Stimulated activated CD8-positive, alpha-beta memory T cell treated with anti-CD3 and anti-CD28 coated beads, Interleukin-15, amount 100 ng/mL, for 48 hours (primary cell): ENCODE data around the gene ZCWPW1.
A peak's percentile ranks its signal among the peaks of the same experiment; 100 is the strongest.
"Not testable (repeated sequence)": the region's sequence is repeated elsewhere in the genome, so short reads cannot be mapped to it uniquely, and the experiment has no call there.

Experiments used
- DNase-seq, 2 donors: peaks; one replicate each; pipeline ENCODE4 v3.0.0-alpha.2; 2020; ENCODE audit warnings: low read depth in 2 of 2

ZCWPW1 gene

DNA sequence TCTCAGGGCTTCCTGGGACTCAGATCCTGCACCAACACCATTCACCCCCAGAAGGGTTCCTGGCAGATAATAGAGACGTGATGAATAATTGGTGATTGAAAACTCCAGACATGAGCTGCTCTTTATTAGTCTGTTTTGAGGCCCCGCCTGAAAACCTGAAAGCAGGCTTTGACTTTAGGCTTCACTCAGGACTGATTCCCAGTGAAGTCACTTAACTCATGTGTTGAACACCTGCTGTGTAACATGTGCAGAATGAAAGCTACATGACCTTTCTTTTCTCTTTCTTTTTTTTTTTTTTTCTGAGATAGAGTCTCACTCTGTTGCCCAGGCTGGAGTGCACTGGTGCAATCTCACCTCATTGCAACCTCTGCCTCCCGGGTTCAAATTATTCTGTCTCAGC is 26.7 kb upstream of the ZCWPW1 start:
- no peak for DNase-seq

DNA sequence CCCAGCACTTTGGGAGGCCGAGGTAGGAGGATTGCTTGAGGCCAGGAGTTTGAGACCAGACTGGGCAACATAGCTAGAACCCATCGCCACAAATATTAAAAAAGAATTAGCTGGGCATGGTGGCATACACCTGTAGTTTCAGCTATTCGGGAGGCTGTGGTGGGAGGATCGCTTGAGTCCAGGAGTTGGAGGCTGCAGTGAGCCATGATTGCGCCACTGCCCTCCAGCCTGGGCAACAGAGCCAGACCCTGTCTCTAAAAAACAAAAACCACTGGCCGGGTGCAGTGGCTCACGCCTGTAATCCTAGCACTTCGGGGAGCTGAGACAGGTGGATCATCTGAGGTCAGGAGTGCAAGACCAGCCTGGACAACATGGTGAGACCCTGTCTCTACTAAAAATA is 25.4 kb upstream of the ZCWPW1 start:
- DNase-seq: not testable (repeated sequence)

DNA sequence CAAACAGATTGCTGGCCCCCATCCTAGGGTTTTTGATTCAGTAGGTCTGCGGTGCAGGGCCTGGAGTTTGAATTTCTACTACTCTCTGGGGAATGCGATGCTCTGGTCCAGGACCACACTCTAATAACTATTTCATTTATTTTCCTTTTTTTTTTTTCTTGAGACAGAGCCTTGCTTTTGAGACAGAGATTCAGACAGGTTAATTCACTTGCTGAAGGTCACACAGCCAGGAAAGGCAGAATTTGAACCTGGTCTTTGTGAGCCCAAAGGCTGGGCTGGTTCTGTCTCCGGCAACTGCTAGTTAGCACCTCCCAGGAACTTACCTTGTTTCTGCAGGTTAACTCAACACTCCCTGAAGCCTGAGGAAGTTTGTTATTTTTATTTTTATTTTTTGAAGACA is 24.0 kb upstream of the ZCWPW1 start:
- DNase-seq: no peak

DNA sequence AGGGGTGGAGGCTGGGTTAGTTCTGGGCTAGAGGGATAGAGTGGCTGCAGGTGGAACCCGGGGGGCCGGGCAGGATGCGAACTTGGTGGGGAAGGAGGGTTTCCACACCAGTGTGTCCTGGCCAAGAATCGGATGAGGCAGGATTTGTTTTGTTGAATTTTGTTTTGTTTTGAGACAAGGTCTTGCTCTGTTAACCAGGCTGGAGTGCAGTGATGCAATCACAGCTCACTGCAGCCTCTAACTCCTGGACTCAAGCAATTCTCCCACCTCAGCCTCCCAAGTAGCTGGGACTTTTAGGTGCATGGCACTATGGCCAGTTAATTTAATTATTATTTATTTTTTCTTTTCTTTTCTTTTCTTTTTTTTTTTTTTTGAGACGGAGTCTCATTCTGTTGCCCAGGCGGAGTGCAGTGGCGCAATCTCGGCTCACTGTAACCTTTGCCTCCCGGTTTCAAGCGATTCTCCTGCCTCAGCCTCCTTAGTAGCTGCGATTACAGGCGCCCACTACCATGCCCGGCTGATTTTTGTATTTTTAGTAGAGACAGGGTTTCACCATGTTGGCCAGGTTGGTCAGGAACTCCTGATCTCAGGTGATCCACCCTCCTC is 20.8 kb upstream of the ZCWPW1 start:
- no peak for DNase-seq

DNA sequence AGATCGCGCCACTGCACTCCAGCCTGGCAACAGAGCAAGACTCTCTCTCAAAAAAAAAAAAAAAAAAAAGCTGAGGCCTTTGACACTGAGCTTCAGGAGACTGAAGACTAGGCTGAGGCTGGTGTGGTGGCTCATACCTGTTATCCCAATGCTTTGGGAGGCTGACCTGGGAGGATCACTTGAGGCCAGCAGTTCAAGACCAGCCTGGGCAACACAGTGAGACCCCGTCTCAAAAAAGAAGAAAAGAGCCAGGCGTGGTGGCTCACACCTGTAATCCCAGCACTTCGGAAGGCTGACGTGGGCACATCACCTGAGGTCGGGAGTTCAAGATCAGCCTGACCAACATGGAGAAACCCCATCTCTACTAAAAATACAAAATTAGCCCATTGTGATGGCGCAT is 18.9 kb upstream of the ZCWPW1 start:
- DNase-seq: not testable (repeated sequence)

DNA sequence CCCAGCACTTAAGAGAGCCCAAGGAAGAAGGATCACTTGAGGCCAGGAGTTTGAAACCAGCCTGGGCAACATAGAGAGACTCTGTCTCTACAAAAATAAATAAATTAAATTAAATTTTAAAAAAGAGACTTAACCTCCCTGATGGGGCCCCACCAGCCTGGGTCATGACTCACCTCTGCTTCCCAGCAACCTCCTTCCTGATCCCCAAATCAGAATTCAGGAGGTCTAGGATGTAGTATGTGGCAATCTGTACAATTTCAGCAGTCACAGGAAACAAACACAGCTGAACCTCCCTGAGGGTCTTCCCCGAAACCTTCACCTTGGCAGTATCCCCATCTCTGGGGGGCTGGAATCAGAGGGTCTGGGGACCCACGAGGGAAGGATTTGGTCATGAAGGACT is 17.5 kb upstream of the ZCWPW1 start:
- DNase-seq: no peak

DNA sequence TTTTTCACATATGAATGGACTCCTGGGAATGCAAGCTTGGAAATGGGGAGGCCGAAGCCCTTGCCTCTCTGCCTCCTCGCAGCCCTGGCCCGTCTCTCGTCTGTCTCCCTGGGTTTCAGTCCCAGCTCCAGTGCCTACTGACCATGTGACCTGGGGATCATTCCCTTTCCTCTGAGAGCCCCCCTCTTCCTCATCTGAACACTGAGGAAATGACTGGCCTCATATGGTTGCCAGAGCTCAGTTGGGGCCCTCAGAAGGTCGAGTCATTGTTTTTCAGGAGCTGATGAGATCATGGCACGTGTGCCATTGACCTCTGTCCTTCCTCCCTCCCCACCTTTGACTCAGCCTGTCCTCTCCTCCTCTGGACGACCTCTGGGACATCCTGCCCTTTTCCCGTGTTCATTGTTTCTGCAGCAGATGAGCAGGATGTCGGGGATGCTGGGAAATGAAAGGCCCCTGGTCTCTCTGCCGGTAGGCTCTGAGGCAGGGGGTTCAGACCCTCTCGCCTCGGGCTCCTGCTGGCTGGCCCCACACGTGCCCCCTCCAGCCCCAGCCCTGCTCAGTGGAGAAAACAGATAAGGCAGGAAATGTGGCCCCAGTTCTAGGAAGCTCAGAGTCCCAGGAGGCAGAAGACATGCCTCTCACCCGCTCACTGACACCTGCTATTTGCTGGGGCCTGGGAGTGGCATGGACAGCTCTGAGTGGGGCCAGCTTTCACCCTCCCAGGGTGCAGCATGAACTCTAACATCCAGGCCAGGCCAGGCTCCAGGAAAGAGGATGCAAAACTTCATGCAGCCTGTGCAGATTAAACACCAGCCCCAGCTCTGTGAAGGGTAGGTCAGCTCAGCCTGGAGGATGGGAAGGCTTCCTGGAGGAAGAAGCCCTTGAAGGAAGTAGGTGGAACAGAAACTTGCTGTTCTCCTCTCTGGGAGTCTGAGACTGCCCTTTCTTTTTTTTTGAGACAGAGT is 16.1 kb upstream of the ZCWPW1 start:
- no peak for DNase-seq

DNA sequence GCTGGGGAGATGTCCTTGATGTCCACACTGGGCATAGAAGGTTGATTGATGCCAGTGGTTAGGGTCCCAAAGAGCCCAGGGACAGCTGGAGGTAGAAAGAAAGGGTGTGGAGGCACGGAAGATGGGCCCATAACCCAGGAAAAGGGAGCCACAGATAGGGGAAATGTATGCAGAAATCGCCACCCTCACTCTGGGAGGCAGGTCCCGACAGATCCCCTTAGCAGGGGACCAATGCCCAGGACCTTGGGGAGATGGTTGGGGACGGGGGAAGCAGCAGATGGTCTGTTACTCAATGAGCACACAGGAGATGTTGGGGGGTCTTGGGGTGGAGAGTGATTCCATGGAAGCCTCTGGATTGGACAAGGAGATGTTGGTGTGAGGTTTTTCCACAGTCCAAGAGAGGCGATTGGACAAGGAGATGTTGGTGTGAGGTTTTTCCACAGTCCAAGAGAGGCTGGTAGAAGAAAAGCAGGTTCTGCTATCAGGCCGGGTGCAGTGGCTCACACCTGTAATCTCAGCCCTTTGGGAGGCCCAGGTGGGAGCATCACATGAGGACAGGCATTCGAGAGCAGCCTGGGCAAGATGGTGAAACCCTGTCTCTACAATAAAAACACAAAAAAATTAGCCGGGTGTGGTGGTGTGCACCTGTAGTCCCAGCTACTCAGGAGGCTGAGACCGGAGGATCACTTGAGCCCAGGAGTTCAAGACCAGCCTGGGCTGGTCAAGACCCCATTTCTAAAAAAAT is 14.8 kb upstream of the ZCWPW1 start:
- no peak for DNase-seq

DNA sequence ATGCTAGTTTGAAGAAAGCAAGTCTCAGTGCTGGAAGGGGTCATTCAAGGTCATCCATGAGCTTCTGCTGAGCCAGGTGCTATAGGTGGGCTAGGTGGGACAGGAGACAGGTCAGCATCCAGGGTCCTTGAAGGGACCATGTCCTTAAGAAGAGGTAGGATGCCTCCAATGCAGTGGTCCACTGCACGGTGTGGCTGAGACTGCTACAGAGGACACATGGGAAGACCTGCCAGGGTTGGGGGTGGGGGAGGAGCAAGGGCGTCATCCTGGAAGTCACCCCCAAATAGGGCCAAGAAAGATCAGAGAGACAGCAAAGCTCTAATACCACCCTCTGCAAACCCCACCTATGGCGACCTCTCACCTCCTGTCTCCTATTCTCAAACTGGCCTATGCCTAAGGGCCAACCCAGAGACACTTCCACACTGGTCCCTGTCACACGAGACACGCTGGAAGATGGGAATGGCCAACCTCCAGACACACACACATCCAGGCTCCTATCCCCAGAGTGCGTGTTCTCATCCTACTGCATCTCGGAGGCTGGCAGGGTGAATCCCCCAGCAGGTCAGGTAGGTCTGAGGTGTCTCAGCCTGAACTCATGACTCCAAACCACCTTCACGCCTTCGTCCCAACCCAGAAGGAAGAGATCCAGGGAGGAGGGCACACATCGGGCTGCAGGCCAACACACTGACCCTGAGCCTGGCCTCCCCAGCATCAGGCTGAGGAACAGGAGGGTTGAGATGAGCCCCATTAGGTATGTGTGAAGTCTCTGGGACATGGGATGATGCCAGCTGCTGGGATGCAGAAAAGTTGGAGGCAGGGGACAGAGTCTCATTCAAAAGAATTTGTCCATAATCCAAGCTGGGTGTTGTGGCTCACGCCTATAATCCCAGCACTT is 13.4 kb upstream of the ZCWPW1 start:
- no peak for DNase-seq

DNA sequence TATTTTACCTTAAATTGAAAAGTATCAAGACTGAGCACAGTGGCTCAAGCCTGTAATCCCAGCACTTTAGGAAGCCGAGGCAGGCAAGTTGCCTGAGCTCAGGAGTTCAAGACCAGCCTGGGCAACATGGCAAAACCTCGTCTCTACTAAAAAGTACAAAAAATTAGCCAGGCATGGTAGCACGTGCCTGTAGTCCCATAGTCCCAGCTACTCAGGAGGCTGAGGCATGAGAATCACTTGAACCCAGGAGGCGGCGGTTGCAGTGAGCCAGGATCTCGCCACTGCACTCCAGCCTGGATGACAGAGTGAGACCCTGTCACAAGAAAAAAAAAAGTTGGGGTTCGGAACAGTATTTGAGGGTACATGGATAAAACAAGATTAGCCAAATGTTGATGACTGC is 10.7 kb upstream of the ZCWPW1 start:
- DNase-seq: not testable (repeated sequence)

DNA sequence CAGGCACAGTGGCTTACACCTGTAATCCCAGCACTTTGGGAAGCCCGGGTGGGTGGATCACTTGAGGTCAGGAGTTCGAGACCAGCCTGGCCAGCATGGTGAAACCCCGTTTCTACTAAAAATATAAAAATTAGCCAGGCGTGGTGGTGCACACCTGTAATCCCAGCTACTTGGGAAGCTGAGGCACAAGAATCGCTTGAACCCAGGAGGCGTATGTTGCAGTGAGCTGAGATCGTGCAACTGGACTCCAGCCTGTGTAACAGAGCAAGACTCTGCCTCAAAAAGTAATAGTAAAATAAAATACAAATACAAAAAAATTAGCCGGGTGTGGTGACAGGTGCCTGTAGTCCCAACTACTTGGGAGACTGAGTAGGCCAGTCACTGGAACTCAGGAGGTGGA is 10.2 kb upstream of the ZCWPW1 start:
- DNase-seq: not testable (repeated sequence)

DNA sequence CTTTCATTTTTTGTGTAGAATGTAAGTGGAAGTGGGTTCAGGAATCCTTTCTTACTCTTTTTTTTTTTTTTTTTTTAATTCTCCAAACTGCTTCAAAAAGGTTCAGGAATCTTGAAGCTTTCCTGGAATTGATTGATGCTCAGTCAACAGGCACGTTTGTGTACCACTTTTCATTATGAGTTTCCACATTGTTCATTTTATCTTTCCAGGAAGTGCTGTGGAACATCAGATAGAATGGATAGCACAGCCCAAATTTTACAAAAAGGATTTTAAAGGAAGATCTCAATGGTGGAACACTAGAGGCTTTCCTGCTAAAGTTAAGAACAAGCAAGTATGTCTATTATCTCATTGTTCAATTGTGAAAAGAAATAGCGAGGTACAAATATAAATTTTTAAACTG is 9.7 kb upstream of the ZCWPW1 start:
- no peak for DNase-seq

DNA sequence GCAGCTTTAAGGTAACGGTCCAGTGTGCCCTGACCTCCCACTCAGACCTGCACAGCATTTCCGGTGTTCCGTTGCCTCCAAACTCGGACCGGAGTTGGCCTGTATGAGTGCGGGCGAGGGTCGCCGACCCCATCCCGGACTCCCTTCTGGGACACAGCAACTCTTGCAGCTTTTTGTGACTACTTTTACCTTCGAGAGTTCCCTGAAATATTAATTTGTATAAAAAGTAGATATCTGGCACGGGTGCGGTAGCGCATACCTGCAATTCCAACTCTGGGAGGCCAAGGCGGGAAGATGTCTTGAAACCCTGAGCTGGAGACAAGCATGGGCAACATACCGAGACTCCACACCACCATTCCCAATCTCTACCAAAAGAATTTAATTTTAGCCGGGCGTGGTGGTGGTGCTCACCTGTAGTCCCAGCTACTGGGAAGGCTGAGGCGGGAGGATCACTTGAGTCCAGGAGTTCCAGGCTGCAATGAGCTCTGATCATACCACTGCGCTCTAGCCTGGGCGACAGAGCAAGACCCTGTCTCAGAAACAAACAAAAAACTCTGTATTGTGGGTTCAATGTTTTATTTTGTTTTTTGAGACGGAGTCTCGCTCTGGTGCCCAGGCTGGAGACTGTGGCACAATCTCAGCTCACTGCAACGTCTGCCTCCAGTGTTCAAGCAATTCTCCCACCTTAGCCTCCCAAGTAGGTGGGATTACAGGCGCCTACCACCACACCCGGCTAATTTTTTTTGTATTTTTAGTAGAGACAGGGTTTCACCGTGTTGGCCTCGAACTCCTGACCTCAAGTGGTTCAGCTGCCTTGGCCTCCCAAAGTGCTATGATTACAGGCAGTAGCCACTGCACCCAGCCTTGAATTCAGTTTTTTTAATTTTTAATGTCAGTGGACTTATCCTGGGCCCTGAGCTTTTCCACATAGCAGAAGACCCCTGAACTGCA is 8.9 kb upstream of the ZCWPW1 start:
- DNase-seq: no peak

DNA sequence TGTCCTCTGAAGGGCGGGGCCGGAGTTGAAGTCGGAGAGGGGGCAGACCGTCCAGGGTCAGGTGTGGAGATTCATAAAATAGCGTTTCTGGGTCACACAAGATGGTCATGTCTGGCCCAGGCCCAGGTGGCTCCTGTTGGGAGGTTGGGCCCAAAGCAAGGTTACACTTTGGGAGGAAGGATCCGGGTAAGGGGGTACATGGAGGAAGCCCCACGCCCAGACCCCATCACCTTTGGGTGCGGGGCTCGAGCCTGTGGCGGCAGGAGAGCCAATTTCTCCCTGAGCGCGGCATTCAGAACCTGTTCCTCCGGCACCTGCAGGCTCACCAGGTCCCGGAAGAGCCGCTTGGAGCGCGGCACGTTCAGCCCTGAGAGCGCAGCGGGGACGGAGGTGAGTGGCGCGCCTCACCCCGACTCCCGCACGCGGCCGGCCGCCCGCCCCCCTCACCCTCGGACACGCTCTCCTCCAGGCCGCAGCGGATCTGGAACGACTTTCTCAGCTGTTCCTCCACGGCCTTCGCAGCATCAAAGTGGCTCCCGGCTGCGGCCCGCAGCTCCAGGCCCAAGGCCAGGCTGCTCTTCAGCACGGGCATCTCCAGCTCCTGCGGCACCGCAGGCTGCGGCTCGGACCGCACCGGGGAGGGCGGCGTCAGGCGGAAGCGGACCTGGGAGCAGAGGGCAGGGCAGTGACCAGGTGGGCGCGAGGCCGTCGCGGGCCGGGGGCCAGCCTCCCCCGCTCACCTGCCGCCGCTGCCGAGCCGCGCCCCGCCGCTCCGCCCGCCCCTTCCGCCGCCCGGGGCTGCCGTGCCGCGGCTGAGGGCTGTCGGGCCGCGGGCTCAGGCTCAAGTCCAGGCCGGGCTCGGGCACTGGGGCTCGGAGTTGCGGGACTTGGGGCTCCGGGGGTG is 7.2 kb upstream of the ZCWPW1 start:
- DNase-seq: peak; percentile 20 to 28

DNA sequence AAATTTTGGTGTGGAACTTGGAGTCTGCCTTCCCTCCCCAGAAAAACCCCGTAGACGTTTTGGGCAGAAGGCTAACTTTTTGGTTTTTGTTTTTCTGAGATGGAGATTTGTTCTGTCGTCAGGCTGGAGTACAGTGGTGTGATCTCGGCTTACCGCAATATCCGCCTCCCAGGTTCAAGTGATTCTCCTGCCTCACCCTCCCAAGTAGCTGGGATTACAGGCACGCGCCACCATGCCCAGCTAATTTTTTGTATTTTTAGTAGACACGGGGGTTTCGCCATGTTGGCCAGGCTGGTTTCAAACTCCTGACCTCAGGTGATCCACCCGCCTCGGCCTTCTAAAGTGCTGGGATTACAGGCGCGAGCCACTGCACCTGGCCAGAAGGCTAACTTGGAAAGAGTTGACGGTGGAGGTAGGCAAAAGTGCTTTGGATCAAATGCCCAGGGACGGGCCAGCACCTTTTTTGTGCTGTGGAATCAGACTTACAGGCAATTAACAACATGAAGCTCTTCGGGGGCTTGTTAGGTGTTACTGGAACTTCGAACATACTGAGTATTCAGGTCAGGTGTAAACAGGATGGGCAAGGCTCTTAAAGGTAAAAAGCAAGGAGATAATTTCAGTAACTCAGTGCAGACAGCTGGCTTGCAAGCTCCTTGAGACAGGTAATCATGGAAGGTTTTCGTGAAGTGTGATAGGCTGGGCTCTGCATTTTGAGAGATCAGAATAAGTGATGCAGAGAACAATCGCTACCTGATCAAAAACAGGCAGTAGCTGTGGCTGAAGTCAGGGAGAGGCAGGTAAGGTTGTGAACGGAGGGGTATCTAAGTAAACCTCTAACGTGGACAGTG is 6.0 kb upstream of the ZCWPW1 start:
- DNase-seq: no peak

DNA sequence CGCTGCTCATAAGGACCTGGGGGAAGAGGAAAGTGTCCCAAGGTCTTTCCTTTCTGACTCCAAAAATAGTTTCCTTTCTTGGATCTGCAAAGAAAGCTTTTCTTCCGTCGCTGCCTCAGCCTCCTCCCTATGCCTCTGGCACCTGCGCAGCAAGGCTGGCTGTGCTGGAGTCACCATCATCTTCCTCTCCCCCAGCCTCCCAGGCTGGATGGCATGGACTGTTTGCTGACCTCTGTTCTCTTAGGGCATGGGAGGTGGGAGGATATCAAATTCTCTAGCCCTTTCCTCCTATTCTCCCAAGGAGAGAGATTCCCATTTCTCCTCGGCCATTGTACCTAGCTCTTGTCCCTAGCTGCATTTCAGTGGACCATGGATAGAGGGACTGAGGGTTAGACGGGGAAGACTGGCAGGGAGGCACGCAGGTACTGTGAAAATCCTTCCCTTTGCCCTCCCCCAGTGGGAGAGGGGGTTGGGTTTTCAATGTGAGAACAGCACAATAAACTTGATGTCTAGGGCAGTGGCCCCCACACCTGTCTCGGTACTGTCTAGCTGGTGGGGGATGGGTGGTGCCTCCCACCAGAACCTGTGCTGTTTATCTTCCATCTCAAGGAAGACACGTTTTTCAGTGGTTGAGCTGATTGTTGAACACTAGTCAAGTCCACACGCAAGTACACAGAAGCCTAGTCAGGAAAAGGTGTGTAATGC is 5.2 kb upstream of the ZCWPW1 start:
- no peak for DNase-seq

DNA sequence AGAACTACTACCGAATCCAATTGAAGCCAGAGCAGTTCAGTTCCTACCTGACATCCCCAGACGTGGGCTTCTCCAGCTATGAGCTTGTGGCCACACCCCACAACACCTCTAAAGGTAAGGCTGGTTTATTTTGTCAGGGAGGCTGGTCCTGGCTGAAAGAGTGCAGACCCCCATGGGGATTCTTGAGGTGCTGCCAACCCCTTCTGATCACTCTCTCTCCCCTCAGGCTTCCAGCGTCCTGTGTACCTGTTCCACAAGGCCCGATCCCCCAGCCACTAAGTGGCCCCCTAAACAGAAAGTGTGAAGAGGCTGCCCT is 4.7 kb upstream of the ZCWPW1 start:
- DNase-seq: no peak
